Nephron (organoid): ENCODE data around the gene SDK2.

ENCODE experiments used
- H3K27ac Mint-ChIP-seq, 3 experiments: 2 replicates each; pipeline ENCODE4 v1.8.0; 2020; ENCODE audit warnings: mixed read lengths in 3 of 3, mild to moderate bottlenecking in 2 of 3, moderate library complexity in 1 of 3
- H3K27me3 Mint-ChIP-seq: 2 replicates; pipeline ENCODE4 v1.8.0; 2021; ENCODE audit warnings: low read depth, mild to moderate bottlenecking, moderate library complexity, mixed read lengths
- H3K36me3 Mint-ChIP-seq: 2 replicates; pipeline ENCODE4 v1.8.0; 2020; ENCODE audit warnings: low read depth, mixed read lengths
- H3K4me1 Mint-ChIP-seq: 2 replicates; pipeline ENCODE4 v1.8.0; 2020; ENCODE audit warnings: mixed read lengths
- H3K4me3 Mint-ChIP-seq, 3 experiments: 2 replicates each; pipeline ENCODE4 v1.8.0; 2020; ENCODE audit warnings: mild to moderate bottlenecking in 3 of 3, mixed read lengths in 3 of 3, moderate library complexity in 2 of 3
- H3K9me3 Mint-ChIP-seq: 2 replicates; pipeline ENCODE4 v1.8.0; 2020; ENCODE audit warnings: mixed read lengths
- CTCF ChIP-seq, 3 experiments: fragments of 200-600 bp; sonication (generic); IDR thresholded peaks; one replicate each; pipeline ENCODE4 v1.5.0; 2021; ENCODE audit warnings: antibody characterized with exemption in 3 of 3; ENCODE audit not compliant: unreplicated experiment in 3 of 3

Gene SDK2

GRCh38 chr17:73600103-73600871, 44.0 kb downstream of the SDK2 start:
- Mint-ChIP-seq H3K36me3 (peaks cover 4% of the 10 kb centered on the region), H3K9me3 (no peaks in the 10 kb centered on the region), H3K27ac (peak overlapping the region; percentile 67 to 86 (median 85)), H3K4me1 (peaks cover 61% of the 10 kb centered on the region), H3K27me3 (no peaks in the 10 kb centered on the region), H3K4me3 (peak overlapping the region in 2 of 3 experiments; percentile 23 to 46)
- no peak for TF ChIP-seq CTCF (IDR thresholded peaks at IDR 0.05; ENCODE audit: unreplicated experiment in 3 of 3)

DNA sequence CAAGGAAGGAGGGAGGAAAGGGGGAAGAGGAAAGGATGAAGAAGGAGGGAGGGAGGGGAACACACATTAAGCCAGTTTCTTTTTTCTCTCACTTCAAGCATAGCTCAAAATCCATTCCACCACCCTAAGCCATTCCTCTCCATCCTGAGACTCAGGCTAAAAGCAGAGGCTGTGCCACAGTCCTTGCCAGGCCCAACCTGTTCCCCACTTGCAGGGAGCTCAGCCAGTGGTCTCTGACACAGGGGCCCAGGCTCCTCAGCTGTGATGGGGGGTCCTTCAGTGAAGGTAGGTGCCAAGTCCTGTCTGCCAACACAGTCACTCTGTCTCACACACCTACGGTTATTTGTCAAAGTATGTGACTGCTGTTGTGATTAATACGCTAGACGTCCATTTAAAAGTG, 44.6 kb downstream of the SDK2 start:
- Mint-ChIP-seq H3K27me3 (peaks cover under 1% of the 10 kb centered on the region), H3K9me3 (no peaks in the 10 kb centered on the region), H3K4me1 (peaks cover 59% of the 10 kb centered on the region), H3K4me3 (no peak overlapping the region), H3K27ac (peak overlapping the region; percentile 67 to 86 (median 85)), H3K36me3 (no peaks in the 10 kb centered on the region)
- no peak for TF ChIP-seq CTCF (IDR thresholded peaks at IDR 0.05; ENCODE audit: unreplicated experiment in 3 of 3)

- Mint-ChIP-seq H3K27me3 (peaks cover 4% of the 10 kb centered on the region), H3K27ac (peak overlapping the region in 2 of 3 experiments; percentile 41 to 78), H3K4me1 (peaks cover 57% of the 10 kb centered on the region), H3K36me3 (no peaks in the 10 kb centered on the region), H3K4me3 (no peak overlapping the region), H3K9me3 (no peaks in the 10 kb centered on the region)
- TF ChIP-seq CTCF (IDR thresholded peaks at IDR 0.05; ENCODE audit: unreplicated experiment in 3 of 3) = no peak
These were observed 46.0 kb downstream of the SDK2 start for GRCh38 chr17:73598212-73598611.

DNA sequence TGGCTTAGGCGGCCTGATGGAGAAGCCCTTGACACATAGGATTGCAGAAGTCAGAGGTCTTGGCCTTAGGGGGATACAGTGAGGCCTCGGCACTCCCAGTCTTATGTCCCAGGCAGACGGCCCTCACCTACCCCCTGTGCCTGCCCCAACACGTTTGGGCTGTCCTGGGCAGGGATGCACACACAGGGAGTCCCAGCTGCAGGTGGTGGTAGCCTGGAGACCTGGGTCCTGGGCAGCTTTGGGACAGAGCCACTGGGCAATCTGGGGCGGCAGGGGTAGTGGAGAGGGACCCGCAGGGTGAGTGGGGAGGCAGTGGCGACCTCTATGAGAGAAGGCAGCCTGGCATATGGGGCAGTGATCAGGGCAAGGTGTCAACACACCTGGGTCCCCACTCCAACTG, 48.3 kb downstream of the SDK2 start:
- H3K4me3 Mint-ChIP-seq = no peak overlapping the region

GRCh38 chr17:73595479-73595878, 48.8 kb downstream of the SDK2 start:
- H3K27me3 Mint-ChIP-seq = peaks cover 10% of the 10 kb centered on the region
- H3K36me3 Mint-ChIP-seq = no peaks in the 10 kb centered on the region
- no peak overlapping the region for H3K4me3 Mint-ChIP-seq
- H3K9me3 Mint-ChIP-seq = no peaks in the 10 kb centered on the region
- H3K4me1 Mint-ChIP-seq = peaks cover 58% of the 10 kb centered on the region
- no peak overlapping the region for H3K27ac Mint-ChIP-seq
- peak; percentile 44 to 67 (median 57) for TF ChIP-seq CTCF (IDR thresholded peaks at IDR 0.05; ENCODE audit: unreplicated experiment in 3 of 3)

More for the DNA sequence above, 48.3 kb downstream of the SDK2 start:
- H3K27ac Mint-ChIP-seq = no peak overlapping the region
- TF ChIP-seq CTCF (IDR thresholded peaks at IDR 0.05; ENCODE audit: unreplicated experiment in 3 of 3) = peak in 1 of 3 experiments; percentile 10
- H3K36me3 Mint-ChIP-seq = no peaks in the 10 kb centered on the region
- peaks cover 10% of the 10 kb centered on the region for H3K27me3 Mint-ChIP-seq
- H3K4me1 Mint-ChIP-seq = peaks cover 63% of the 10 kb centered on the region
- no peaks in the 10 kb centered on the region for H3K9me3 Mint-ChIP-seq

DNA sequence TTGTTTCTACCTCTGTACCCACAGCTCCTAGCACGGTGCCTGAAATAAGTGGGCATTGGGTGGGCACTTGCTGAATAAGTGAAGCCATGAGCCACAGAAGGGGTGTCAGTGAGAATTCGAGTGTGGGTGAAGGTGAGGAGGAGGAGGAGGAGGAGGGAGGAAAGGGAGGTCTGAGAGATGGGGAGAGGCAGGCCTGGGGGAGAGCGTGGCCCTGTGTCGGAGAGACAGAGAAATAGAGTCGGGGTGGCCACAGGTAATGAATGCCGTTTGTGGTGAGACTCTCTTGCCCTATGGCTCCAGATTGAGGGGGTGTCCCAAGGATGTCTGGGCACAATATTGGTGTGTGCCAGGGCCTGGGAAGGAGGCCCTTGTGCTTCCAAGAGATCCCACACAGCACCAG, 49.2 kb downstream of the SDK2 start:
- no peak for TF ChIP-seq CTCF (IDR thresholded peaks at IDR 0.05; ENCODE audit: unreplicated experiment in 3 of 3)
- H3K36me3 Mint-ChIP-seq = no peaks in the 10 kb centered on the region
- H3K4me1 Mint-ChIP-seq = peaks cover 56% of the 10 kb centered on the region
- H3K4me3 Mint-ChIP-seq = no peak overlapping the region
- H3K27me3 Mint-ChIP-seq = peaks cover 10% of the 10 kb centered on the region
- no peaks in the 10 kb centered on the region for H3K9me3 Mint-ChIP-seq
- H3K27ac Mint-ChIP-seq = peak overlapping the region in 1 of 3 experiments; percentile 48
